Calu3 (cell line): ENCODE data around the gene SH3TC2. TPM values are rescaled to one million over a fixed set of nuclear protein-coding genes. Genes with fewer than 3 reads are reported as not detected.

Experiments
- BruUV-seq: library from RNA; stranded (reverse); fragments of 400-500 nt; replicated peaks from 2 replicates; lab custom pipeline; 2021; lab: Mats Ljungman, UMichigan
- CTCF ChIA-PET: fragments of 300-600 bp; sonication (Branson Sonifier 250); formaldehyde crosslinking; loops from one replicate; lab custom pipeline; 2022; ENCODE audit warnings: antibody characterized with exemption; lab: Charles Lee
- DNase-seq: peaks from one replicate; pipeline ENCODE4 v3.0.0; 2022
- H3K27ac Mint-ChIP-seq: one replicate; pipeline ENCODE4 v1.8.0; 2022; ENCODE audit warnings: mixed read lengths; ENCODE audit not compliant: unreplicated experiment
- H3K27me3 Mint-ChIP-seq: one replicate; pipeline ENCODE4 v1.8.0; 2022; ENCODE audit warnings: mixed read lengths; ENCODE audit not compliant: unreplicated experiment
- H3K36me3 Mint-ChIP-seq: one replicate; pipeline ENCODE4 v1.8.0; 2022; ENCODE audit warnings: mild to moderate bottlenecking, moderate library complexity, mixed read lengths; ENCODE audit not compliant: insufficient read depth, unreplicated experiment
- H3K4me1 Mint-ChIP-seq: one replicate; pipeline ENCODE4 v1.8.0; 2022; ENCODE audit warnings: mild to moderate bottlenecking, low read depth, mixed read lengths; ENCODE audit not compliant: unreplicated experiment
- H3K4me3 Mint-ChIP-seq: one replicate; pipeline ENCODE4 v1.8.0; 2022; ENCODE audit warnings: mild to moderate bottlenecking, low read depth, moderate library complexity, mixed read lengths; ENCODE audit not compliant: unreplicated experiment
- H3K9me3 Mint-ChIP-seq: one replicate; pipeline ENCODE4 v1.8.0; 2022; ENCODE audit warnings: low read depth, mixed read lengths; ENCODE audit not compliant: unreplicated experiment
- CTCF ChIP-seq: fragments of 200-600 bp; IDR thresholded peaks from one replicate; pipeline ENCODE4 v1.8.0; 2022; ENCODE audit warnings: antibody characterized with exemption; ENCODE audit not compliant: unreplicated experiment
- intact Hi-C: fragments of 100-400 bp; cut with micrococcal nuclease; formaldehyde crosslinking; loops from one replicate; pipeline ENCODE4 v1.10.0; 2022; ENCODE audit not compliant: unreplicated experiment
- total RNA-seq: library from RNA; stranded (reverse); gene quantifications from 2 replicates; pipeline ENCODE4 v1.2.3, GENCODE V29; 2022

SH3TC2 gene
- total RNA-seq, 1 experiment from 2014 or later, result 60.3 TPM

GRCh38 chr5:148998174-148998797 is 64.6 kb downstream of the SH3TC2 start:
- intact Hi-C loops, result loop anchor here (1.0 to 2.0 kb wide), 5 partner anchors 31 to 257 kb away; partner anchors contain the start of gene ADRB2
- BruUV-seq, result no TSS peak
- no peak overlapping the region for H3K4me3 Mint-ChIP-seq
- H3K4me1 Mint-ChIP-seq, result peaks cover 76% of the 10 kb centered on the region
- peak; percentile 76 for DNase-seq
- peaks cover 9% of the 10 kb centered on the region for H3K36me3 Mint-ChIP-seq
- peaks cover 2% of the 10 kb centered on the region for H3K9me3 Mint-ChIP-seq
- no peaks in the 10 kb centered on the region for H3K27me3 Mint-ChIP-seq
- peak overlapping the region; percentile 25 for H3K27ac Mint-ChIP-seq
- TF ChIP-seq CTCF, result peak; percentile 56
- CTCF ChIA-PET, result interaction anchor here (1.4 kb wide), 1 partner anchor 86 kb away, joined by 3 read pairs; no protein-coding TSS in a partner anchor

- BruUV-seq, result no TSS peak
- Mint-ChIP-seq H3K9me3 (peaks cover 2% of the 10 kb centered on the region), H3K27ac (peak overlapping the region; percentile 57), H3K4me3 (no peak overlapping the region), H3K36me3 (no peaks in the 10 kb centered on the region), H3K27me3 (no peaks in the 10 kb centered on the region), H3K4me1 (peaks cover 56% of the 10 kb centered on the region)
- TF ChIP-seq CTCF, result no peak
- CTCF ChIA-PET, result interaction anchor here (0.7 to 3.2 kb wide), 7 partner anchors 12 to 257 kb away, joined by 3 to 9 read pairs (median 4); no protein-coding TSS in a partner anchor
- DNase-seq, result no peak
- intact Hi-C loops, result no loop called here
Observed at GRCh38 chr5:148996270-148996669, 66.6 kb downstream of the SH3TC2 start.

- no peak for TF ChIP-seq CTCF
- CTCF ChIA-PET, result interaction anchor here (0.7 to 3.2 kb wide), 6 partner anchors 11 to 256 kb away, joined by 3 to 9 read pairs (median 4); no protein-coding TSS in a partner anchor
- Mint-ChIP-seq H3K36me3 (no peaks in the 10 kb centered on the region), H3K9me3 (peaks cover 2% of the 10 kb centered on the region), H3K4me3 (no peak overlapping the region), H3K4me1 (peaks cover 51% of the 10 kb centered on the region), H3K27ac (peak overlapping the region; percentile 57), H3K27me3 (no peaks in the 10 kb centered on the region)
- no peak for DNase-seq
- intact Hi-C loops, result no loop called here
- BruUV-seq, result no TSS peak
Observed at GRCh38 chr5:148995791-148996190, 67.1 kb downstream of the SH3TC2 start.

- TF ChIP-seq CTCF, result no peak
- Mint-ChIP-seq H3K9me3 (peaks cover 2% of the 10 kb centered on the region), H3K27ac (no peak overlapping the region), H3K4me1 (peaks cover 39% of the 10 kb centered on the region), H3K36me3 (no peaks in the 10 kb centered on the region), H3K4me3 (no peak overlapping the region), H3K27me3 (no peaks in the 10 kb centered on the region)
- CTCF ChIA-PET, result interaction anchor here (1.4 kb wide), 1 partner anchor 12 kb away, joined by 4 read pairs; no protein-coding TSS in a partner anchor
- intact Hi-C loops, result no loop called here
- BruUV-seq, result no TSS peak
- DNase-seq, result no peak
Observed at GRCh38 chr5:148993283-148993936, 69.5 kb downstream of the SH3TC2 start.
